Endodermal cell (in vitro differentiated cells): ENCODE data around the gene ERMARD. TPM values are rescaled to one million over a fixed set of nuclear protein-coding genes. Genes with fewer than 3 reads are reported as not detected.

Experiments
- DNase-seq: peaks from one replicate; pipeline ENCODE4 v3.0.0-alpha.2; 2017
- H3K27ac ChIP-seq: 2 replicates; pipeline ENCODE4 v1.5.1; 2013; ENCODE audit warnings: mild to moderate bottlenecking, low read depth, low read length, moderate library complexity
- H3K27me3 ChIP-seq: 2 replicates; pipeline ENCODE4 v1.6.1; 2013; ENCODE audit warnings: mild to moderate bottlenecking, low read length, moderate library complexity; ENCODE audit not compliant: insufficient read depth, control insufficient read depth, poor library complexity, severe bottlenecking
- H3K36me3 ChIP-seq: 2 replicates; pipeline ENCODE4 v1.7.0; 2013; ENCODE audit warnings: mild to moderate bottlenecking, low read length, moderate library complexity; ENCODE audit not compliant: control insufficient read depth, insufficient read depth
- H3K4me1 ChIP-seq: one replicate; pipeline ENCODE4 v1.7.0; 2013; ENCODE audit warnings: low read length; ENCODE audit not compliant: control insufficient read depth, insufficient read depth
- H3K4me3 ChIP-seq: 2 replicates; pipeline ENCODE4 v1.5.1; 2013; ENCODE audit warnings: mild to moderate bottlenecking, low read length, moderate library complexity
- H3K9ac ChIP-seq: 2 replicates; pipeline ENCODE4 v1.6.1; 2013; ENCODE audit warnings: mild to moderate bottlenecking, low read length, moderate library complexity; ENCODE audit not compliant: poor library complexity, severe bottlenecking; ENCODE audit errors: extremely low read depth
- H3K9me3 ChIP-seq: 2 replicates; pipeline ENCODE4 v1.6.1; 2013; ENCODE audit warnings: mild to moderate bottlenecking, low read length, moderate library complexity; ENCODE audit not compliant: control insufficient read depth
- H3K27ac Mint-ChIP-seq: 2 replicates; pipeline ENCODE4 v1.8.0; 2020; ENCODE audit warnings: mixed read lengths
- H3K27me3 Mint-ChIP-seq: 2 replicates; pipeline ENCODE4 v1.8.0; 2021; ENCODE audit warnings: mild to moderate bottlenecking, mixed read lengths; ENCODE audit not compliant: insufficient read depth
- H3K36me3 Mint-ChIP-seq: 2 replicates; pipeline ENCODE4 v1.8.0; 2020; ENCODE audit warnings: low read depth, mixed read lengths
- H3K4me1 Mint-ChIP-seq: 2 replicates; pipeline ENCODE4 v1.8.0; 2020; ENCODE audit warnings: mixed read lengths
- H3K4me3 Mint-ChIP-seq: 2 replicates; pipeline ENCODE4 v1.8.0; 2020; ENCODE audit warnings: mild to moderate bottlenecking, moderate library complexity, mixed read lengths
- H3K9me3 Mint-ChIP-seq: 2 replicates; pipeline ENCODE4 v1.8.0; 2020; ENCODE audit warnings: mild to moderate bottlenecking, mixed read lengths
- whole genome bisulfite sequencing, 2 experiments: methylation state at CpG; one replicate each; pipeline versions ENCODE4 v1.1.5 to v1.1.7; 2013; ENCODE audit warnings: missing lambda C conversion rate in 2 of 2, mixed read lengths in 1 of 2; ENCODE audit not compliant: insufficient coverage in 1 of 2, insufficient read length in 1 of 2; 5-methylcytosine and 5-hydroxymethylcytosine counted together
- total RNA-seq, 2 donors: library from RNA; stranded (reverse); fragmentation: NEBNext Ultra II Directional in 1 of 2; extraction: Animal tissue kit (Norgen Biotek cat#: 25700) in 1 of 2; gene quantifications; 2 replicates in 1 of 2; 3 replicates in 1 of 2; pipeline ENCODE4 v1.2.1, GENCODE V29; 2021
- TF ChIP-seq, protein P1 (sequence below): fragments of 200-600 bp; sonication (generic); conservative IDR thresholded peaks from 2 replicates; pipeline ENCODE4 v1.5.0; 2021; ENCODE audit warnings: antibody characterized with exemption, mild to moderate bottlenecking

Gene ERMARD
- total RNA-seq, 2 donors from 2014 or later, result 14.4 to 24.2 TPM

- peaks cover 62% of the 10 kb centered on the region for H3K36me3 ChIP-seq
- WGBS, 2 experiments, result 96 to 100% methylated on average over 1 to 4 of the region's 4 CpGs
- H3K4me1 Mint-ChIP-seq, result peaks cover 12% of the 10 kb centered on the region
- no peak overlapping the region for H3K4me3 ChIP-seq
- TF ChIP-seq, protein P1, sequence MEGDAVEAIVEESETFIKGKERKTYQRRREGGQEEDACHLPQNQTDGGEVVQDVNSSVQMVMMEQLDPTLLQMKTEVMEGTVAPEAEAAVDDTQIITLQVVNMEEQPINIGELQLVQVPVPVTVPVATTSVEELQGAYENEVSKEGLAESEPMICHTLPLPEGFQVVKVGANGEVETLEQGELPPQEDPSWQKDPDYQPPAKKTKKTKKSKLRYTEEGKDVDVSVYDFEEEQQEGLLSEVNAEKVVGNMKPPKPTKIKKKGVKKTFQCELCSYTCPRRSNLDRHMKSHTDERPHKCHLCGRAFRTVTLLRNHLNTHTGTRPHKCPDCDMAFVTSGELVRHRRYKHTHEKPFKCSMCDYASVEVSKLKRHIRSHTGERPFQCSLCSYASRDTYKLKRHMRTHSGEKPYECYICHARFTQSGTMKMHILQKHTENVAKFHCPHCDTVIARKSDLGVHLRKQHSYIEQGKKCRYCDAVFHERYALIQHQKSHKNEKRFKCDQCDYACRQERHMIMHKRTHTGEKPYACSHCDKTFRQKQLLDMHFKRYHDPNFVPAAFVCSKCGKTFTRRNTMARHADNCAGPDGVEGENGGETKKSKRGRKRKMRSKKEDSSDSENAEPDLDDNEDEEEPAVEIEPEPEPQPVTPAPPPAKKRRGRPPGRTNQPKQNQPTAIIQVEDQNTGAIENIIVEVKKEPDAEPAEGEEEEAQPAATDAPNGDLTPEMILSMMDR, result no peak
- DNase-seq, result no peak
- H3K9me3 Mint-ChIP-seq, result no peaks in the 10 kb centered on the region
- no peaks in the 10 kb centered on the region for H3K4me1 ChIP-seq
- peaks cover 41% of the 10 kb centered on the region for H3K36me3 Mint-ChIP-seq
- no peaks in the 10 kb centered on the region for H3K27me3 Mint-ChIP-seq
- H3K4me3 Mint-ChIP-seq, result no peak overlapping the region
- H3K27me3 ChIP-seq, result no peaks in the 10 kb centered on the region
- H3K9ac ChIP-seq, result no peak overlapping the region
- H3K27ac ChIP-seq, result no peak overlapping the region
- H3K27ac Mint-ChIP-seq, result no peak overlapping the region
- no peaks in the 10 kb centered on the region for H3K9me3 ChIP-seq
Measured at GRCh38 chr6:169719117-169719516, 32.3 kb upstream of the ERMARD start.

GRCh38 chr6:169720207-169720855, 31.1 kb upstream of the ERMARD start:
- 96 to 98% methylated on average over 3 of the region's 3 CpGs for whole genome bisulfite sequencing, 2 experiments
- Histone ChIP-seq H3K27me3 (no peaks in the 10 kb centered on the region), H3K4me1 (no peaks in the 10 kb centered on the region), H3K36me3 (peaks cover 50% of the 10 kb centered on the region), H3K27ac (no peak overlapping the region), H3K9me3 (no peaks in the 10 kb centered on the region), H3K9ac (no peak overlapping the region), H3K4me3 (peak overlapping the region; percentile 96)
- no peaks in the 10 kb centered on the region for H3K27me3 Mint-ChIP-seq
- H3K9me3 Mint-ChIP-seq, result no peaks in the 10 kb centered on the region
- H3K4me3 Mint-ChIP-seq, result no peak overlapping the region
- peaks cover 12% of the 10 kb centered on the region for H3K4me1 Mint-ChIP-seq
- H3K36me3 Mint-ChIP-seq, result peaks cover 30% of the 10 kb centered on the region
- TF ChIP-seq, protein P1, result peak; percentile 55
- H3K27ac Mint-ChIP-seq, result no peak overlapping the region
- DNase-seq, result no peak

DNA sequence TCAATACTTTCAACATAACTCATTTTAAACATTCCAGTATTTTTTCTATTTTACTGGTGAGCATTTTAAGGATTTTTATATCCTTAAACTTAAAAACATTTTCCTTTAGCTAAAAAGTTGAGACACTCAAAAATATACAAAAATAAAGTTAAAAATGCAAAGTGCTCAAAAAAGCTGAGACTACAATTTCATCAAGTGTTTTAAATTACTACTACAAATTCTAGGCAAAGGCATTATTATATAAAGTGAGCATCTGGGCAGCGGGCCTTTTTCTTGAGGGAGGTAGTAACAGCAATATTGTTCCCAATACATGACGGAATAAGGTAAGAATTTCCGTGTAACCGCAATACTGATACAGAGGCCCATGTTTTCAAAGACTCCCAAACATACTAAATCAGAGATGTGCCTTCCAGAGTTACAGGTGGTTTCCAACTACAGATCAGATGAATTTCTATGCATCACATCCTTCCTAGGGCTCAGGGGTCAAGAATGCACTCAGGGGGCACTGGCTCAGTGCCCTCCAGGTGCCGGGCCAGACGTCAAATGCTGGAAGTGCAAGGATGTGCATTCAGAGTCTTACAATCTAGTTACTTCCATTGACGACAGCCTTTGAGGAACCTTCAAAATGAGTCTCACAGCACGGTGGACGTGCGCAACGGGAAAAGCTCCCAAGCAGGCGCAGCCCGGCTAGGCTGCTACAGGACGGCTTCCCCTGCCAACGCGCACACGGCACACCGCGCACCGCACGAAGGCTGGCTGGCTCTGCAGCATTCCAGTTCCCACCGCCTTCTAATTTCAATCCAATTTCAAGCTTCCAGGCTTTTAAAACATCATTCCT, 28.8 kb upstream of the ERMARD start:
- Mint-ChIP-seq H3K27me3 (no peaks in the 10 kb centered on the region), H3K4me3 (peak overlapping the region; percentile 77), H3K4me1 (peaks cover 26% of the 10 kb centered on the region), H3K9me3 (no peaks in the 10 kb centered on the region), H3K36me3 (peaks cover 12% of the 10 kb centered on the region), H3K27ac (peak overlapping the region; percentile 49)
- H3K9ac ChIP-seq, result peak overlapping the region; percentile 87
- peaks cover 27% of the 10 kb centered on the region for H3K36me3 ChIP-seq
- peak overlapping the region; percentile 5 for H3K27ac ChIP-seq
- no peaks in the 10 kb centered on the region for H3K9me3 ChIP-seq
- H3K27me3 ChIP-seq, result no peaks in the 10 kb centered on the region
- TF ChIP-seq, protein P1, result no peak
- peak; percentile 66 for DNase-seq
- peak overlapping the region; percentile 96 for H3K4me3 ChIP-seq
- peaks cover 2% of the 10 kb centered on the region for H3K4me1 ChIP-seq
- WGBS, 2 experiments, result 4 to 5% methylated on average over 9 to 22 of the region's 22 CpGs
